IMR-90 (cell line): Measurements from ENCODE around the gene P2RY2. TPM values are rescaled to one million over a fixed set of nuclear protein-coding genes. Genes with fewer than 3 reads are reported as not detected.

ENCODE experiments used
- ATAC-seq: fragments of 200-7000 bp; cut with Tn5 transposase; 2 replicates; pipeline ENCODE4 v1.9.1; 2020; ENCODE audit warnings: low read depth, mild to moderate bottlenecking, moderate library complexity
- BruUV-seq: library from RNA; stranded (reverse); fragments of 400-500 nt; replicated peaks from 2 replicates; lab custom pipeline; 2021; lab: Mats Ljungman, UMichigan
- CTCF ChIA-PET: fragments of 300-600 bp; formaldehyde crosslinking; extraction: SDS; loops from one replicate; lab custom pipeline; 2021; ENCODE audit warnings: antibody characterized with exemption; lab: Yijun Ruan, JAX
- POLR2A ChIA-PET: fragments of 300-600 bp; sonication (Branson Sonifier 250); formaldehyde crosslinking; loops from one replicate; lab custom pipeline; 2022; ENCODE audit warnings: antibody characterized with exemption; ENCODE audit not compliant: unreplicated experiment; lab: Charles Lee
- DNase-seq: peaks from one replicate; pipeline ENCODE4 v3.0.0; 2013
- H2AFZ ChIP-seq: replicated peaks from 2 replicates; pipeline ENCODE3; 2013; ENCODE audit warnings: low read length, mild to moderate bottlenecking; ENCODE audit not compliant: poor library complexity
- H2AK5ac ChIP-seq: 2 replicates; pipeline ENCODE4 v1.6.1; 2013; ENCODE audit warnings: low read depth, low read length, inconsistent platforms
- H2AK9ac ChIP-seq: replicated peaks from 2 replicates; pipeline ENCODE3; 2013; ENCODE audit warnings: mild to moderate bottlenecking, low read depth, low read length, moderate library complexity; ENCODE audit not compliant: poor library complexity
- H2BK120ac ChIP-seq: 2 replicates; pipeline ENCODE4 v1.6.1; 2013; ENCODE audit warnings: low read depth, low read length, inconsistent platforms
- H2BK15ac ChIP-seq: 3 replicates; pipeline ENCODE4 v1.6.1; 2013; ENCODE audit warnings: low read depth, low read length, inconsistent platforms
- H2BK20ac ChIP-seq: 2 replicates; pipeline ENCODE4 v1.6.1; 2013; ENCODE audit warnings: low read depth, mild to moderate bottlenecking, inconsistent platforms, low read length, moderate library complexity
- H2BK5ac ChIP-seq: 2 replicates; pipeline ENCODE4 v1.6.1; 2013; ENCODE audit warnings: mild to moderate bottlenecking, low read depth, low read length, inconsistent platforms; ENCODE audit not compliant: poor library complexity, severe bottlenecking
- H3K14ac ChIP-seq: replicated peaks from 2 replicates; pipeline ENCODE4 v1.6.1; 2013; ENCODE audit warnings: low read depth, low read length, inconsistent platforms
- H3K18ac ChIP-seq: 2 replicates; pipeline ENCODE4 v1.6.1; 2013; ENCODE audit warnings: low read depth, low read length, control low read depth
- H3K23ac ChIP-seq: 2 replicates; pipeline ENCODE4 v1.6.1; 2013; ENCODE audit warnings: low read depth, low read length, inconsistent platforms
- H3K27ac ChIP-seq: 2 replicates; pipeline ENCODE4 v1.5.1; 2013; ENCODE audit warnings: mild to moderate bottlenecking, control low read depth, low read length; ENCODE audit not compliant: insufficient read depth
- H3K27me3 ChIP-seq: 2 replicates; pipeline ENCODE4 v1.6.1; 2013; ENCODE audit warnings: low read length; ENCODE audit not compliant: control insufficient read depth, insufficient read depth
- H3K36me3 ChIP-seq: 2 replicates; pipeline ENCODE4 v1.6.1; 2013; ENCODE audit warnings: low read length, mixed read lengths; ENCODE audit not compliant: control insufficient read depth, insufficient read depth
- H3K4ac ChIP-seq: 2 replicates; pipeline ENCODE4 v1.6.1; 2013; ENCODE audit warnings: low read depth, low read length, inconsistent platforms
- H3K4me1 ChIP-seq: 2 replicates; pipeline ENCODE4 v1.6.1; 2013; ENCODE audit warnings: low read length, mixed read lengths; ENCODE audit not compliant: control insufficient read depth, insufficient read depth
- H3K4me2 ChIP-seq: 2 replicates; pipeline ENCODE4 v1.6.1; 2013; ENCODE audit warnings: low read depth, mild to moderate bottlenecking, control low read depth, low read length, moderate library complexity
- H3K4me3 ChIP-seq: 2 replicates; pipeline ENCODE4 v1.5.1; 2013; ENCODE audit warnings: low read depth, mild to moderate bottlenecking, control low read depth, low read length, moderate library complexity; ENCODE audit not compliant: insufficient read depth
- H3K56ac ChIP-seq: 2 replicates; pipeline ENCODE4 v1.6.1; 2013; ENCODE audit warnings: low read length, inconsistent platforms; ENCODE audit not compliant: insufficient read depth; ENCODE audit errors: extremely low read depth
- H3K79me1 ChIP-seq, 2 experiments: 2 replicates each; pipeline ENCODE4 v1.6.1; 2013; ENCODE audit warnings: low read length in 2 of 2, inconsistent platforms in 1 of 2, low read depth in 1 of 2
- H3K9ac ChIP-seq: 2 replicates; pipeline ENCODE4 v1.6.1; 2013; ENCODE audit warnings: low read depth, low read length, control low read depth
- H3K9me1 ChIP-seq: 2 replicates; pipeline ENCODE4 v1.6.1; 2013; ENCODE audit warnings: low read length, inconsistent platforms; ENCODE audit not compliant: insufficient read depth
- H3K9me3 ChIP-seq: 2 replicates; pipeline ENCODE4 v1.6.1; 2013; ENCODE audit warnings: low read length; ENCODE audit not compliant: control insufficient read depth, insufficient read depth
- H4K20me1 ChIP-seq: 2 replicates; pipeline ENCODE4 v1.6.1; 2013; ENCODE audit warnings: low read length, inconsistent platforms; ENCODE audit not compliant: insufficient read depth
- H4K5ac ChIP-seq: 2 replicates; pipeline ENCODE4 v1.6.1; 2013; ENCODE audit warnings: mild to moderate bottlenecking, low read depth, low read length, control low read depth
- H4K8ac ChIP-seq, 2 experiments: 2 replicates each; pipeline ENCODE4 v1.6.1; 2013; ENCODE audit warnings: low read depth in 2 of 2, low read length in 2 of 2, control low read depth in 1 of 2, inconsistent platforms in 1 of 2
- H4K91ac ChIP-seq: 2 replicates; pipeline ENCODE4 v1.6.1; 2013; ENCODE audit warnings: low read depth, low read length, inconsistent platforms; ENCODE audit not compliant: insufficient read depth
- BHLHE40 ChIP-seq: fragments of 150-350 bp; IDR thresholded peaks from 2 replicates; pipeline ENCODE4 v1.6.1; 2016; ENCODE audit warnings: mild to moderate bottlenecking, low read depth, low read length
- CEBPB ChIP-seq: IDR thresholded peaks from 2 replicates; pipeline ENCODE4 v1.6.1; 2012; ENCODE audit warnings: low read depth, low read length, improper control_type of control experiment
- CHD1 ChIP-seq: IDR thresholded peaks from 2 replicates; pipeline ENCODE4 v1.6.1; 2012; ENCODE audit warnings: low read depth, low read length, improper control_type of control experiment
- CTCF ChIP-seq: conservative IDR thresholded peaks from 2 replicates; pipeline ENCODE4 v1.5.1; 2012; ENCODE audit warnings: mild to moderate bottlenecking, low read depth, low read length, improper control_type of control experiment
- ELK1 ChIP-seq: fragments of 150-350 bp; IDR thresholded peaks from 2 replicates; pipeline ENCODE4 v1.6.1; 2016; ENCODE audit warnings: low read depth, mild to moderate bottlenecking, low read length, moderate library complexity, borderline replicate concordance
- FOS ChIP-seq: fragments of 150-350 bp; IDR thresholded peaks from 2 replicates; pipeline ENCODE4 v1.6.1; 2016; ENCODE audit warnings: low read depth, low read length
- MAFK ChIP-seq: IDR thresholded peaks from 2 replicates; pipeline ENCODE4 v1.6.1; 2012; ENCODE audit warnings: low read depth, low read length, improper control_type of control experiment
- MAZ ChIP-seq: IDR thresholded peaks from 2 replicates; pipeline ENCODE4 v1.6.1; 2012; ENCODE audit warnings: low read depth, mild to moderate bottlenecking, low read length, improper control_type of control experiment, moderate library complexity, borderline replicate concordance
- MXI1 ChIP-seq: IDR thresholded peaks from 2 replicates; pipeline ENCODE4 v1.6.1; 2012; ENCODE audit warnings: low read depth, mild to moderate bottlenecking, low read length, moderate library complexity, borderline replicate concordance
- NFE2L2 ChIP-seq: fragments of 150-350 bp; IDR thresholded peaks from 2 replicates; pipeline ENCODE4 v1.6.1; 2016; ENCODE audit warnings: low read depth, mild to moderate bottlenecking, low read length
- POLR2A ChIP-seq: IDR thresholded peaks from 2 replicates; pipeline ENCODE4 v1.6.1; 2012; ENCODE audit warnings: mild to moderate bottlenecking, low read depth, low read length
- RCOR1 ChIP-seq: IDR thresholded peaks from 2 replicates; pipeline ENCODE4 v1.6.1; 2012; ENCODE audit warnings: mild to moderate bottlenecking, low read length, improper control_type of control experiment; ENCODE audit not compliant: insufficient replicate concordance
- RFX5 ChIP-seq: IDR thresholded peaks from 2 replicates; pipeline ENCODE4 v1.8.0; 2012; ENCODE audit warnings: low read depth, mild to moderate bottlenecking, low read length, moderate library complexity
- SMC3 ChIP-seq: fragments of 150-350 bp; IDR thresholded peaks from 2 replicates; pipeline ENCODE4 v1.6.1; 2016; ENCODE audit warnings: low read depth, mild to moderate bottlenecking, antibody characterized with exemption, low read length, moderate library complexity
- WGBS, 2 experiments: methylation state at CpG; one replicate each; pipeline versions ENCODE4 v1.1.5 to v1.1.7; 2013; ENCODE audit warnings: missing lambda C conversion rate in 2 of 2; ENCODE audit not compliant: insufficient read length in 1 of 2; ENCODE audit errors: extremely low coverage in 2 of 2; 5-methylcytosine and 5-hydroxymethylcytosine counted together
- dilution Hi-C: fragments of 300-500 bp; cut with HindIII; formaldehyde crosslinking; loops from one replicate; pipeline ENCODE4 v1.14.3; 2018; ENCODE audit warnings: low sequenced_read_pairs; ENCODE audit not compliant: unreplicated experiment
- in situ Hi-C: fragments of 300-500 bp; cut with MboI; formaldehyde crosslinking; loops from 3 replicates; pipeline ENCODE4 v1.14.3; 2019; ENCODE audit warnings: low sequenced_read_pairs, inconsistent platforms, mixed read lengths
- intact Hi-C: fragments of 100-400 bp; cut with micrococcal nuclease; formaldehyde crosslinking; loops from 2 replicates; pipeline ENCODE4 v1.10.0; 2022
- polyA plus RNA-seq, 3 experiments: library from polyadenylated mRNA; depleted of rRNA; stranded (reverse); fragments of >200 nt; gene quantifications; 2 replicates each; pipeline ENCODE4 v1.2.3, GENCODE V29; 2012; ENCODE audit warnings: low replicate concordance in 1 of 3
- total RNA-seq: library from RNA; depleted of rRNA; stranded (reverse); fragments of >200 nt; gene quantifications from 2 replicates; pipeline ENCODE4 v1.2.3, GENCODE V29; 2012
- TF ChIP-seq, protein P1 (sequence below): fragments of 150-350 bp; IDR thresholded peaks from 2 replicates; pipeline ENCODE4 v1.6.1; 2017; ENCODE audit warnings: mild to moderate bottlenecking, antibody characterized with exemption, low read length, low read depth

The P2RY2 gene
- total and polyA plus RNA-seq, 2 of the 4 experiments (the other 2 are of a cell fraction): not detected

- TF ChIP-seq, protein P1, sequence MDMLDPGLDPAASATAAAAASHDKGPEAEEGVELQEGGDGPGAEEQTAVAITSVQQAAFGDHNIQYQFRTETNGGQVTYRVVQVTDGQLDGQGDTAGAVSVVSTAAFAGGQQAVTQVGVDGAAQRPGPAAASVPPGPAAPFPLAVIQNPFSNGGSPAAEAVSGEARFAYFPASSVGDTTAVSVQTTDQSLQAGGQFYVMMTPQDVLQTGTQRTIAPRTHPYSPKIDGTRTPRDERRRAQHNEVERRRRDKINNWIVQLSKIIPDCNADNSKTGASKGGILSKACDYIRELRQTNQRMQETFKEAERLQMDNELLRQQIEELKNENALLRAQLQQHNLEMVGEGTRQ: no peak
- no peak for TF ChIP-seq CHD1
Observed at GRCh38 chr11:73221451-73221850, 3.4 kb downstream of the P2RY2 start (continued).

DNA sequence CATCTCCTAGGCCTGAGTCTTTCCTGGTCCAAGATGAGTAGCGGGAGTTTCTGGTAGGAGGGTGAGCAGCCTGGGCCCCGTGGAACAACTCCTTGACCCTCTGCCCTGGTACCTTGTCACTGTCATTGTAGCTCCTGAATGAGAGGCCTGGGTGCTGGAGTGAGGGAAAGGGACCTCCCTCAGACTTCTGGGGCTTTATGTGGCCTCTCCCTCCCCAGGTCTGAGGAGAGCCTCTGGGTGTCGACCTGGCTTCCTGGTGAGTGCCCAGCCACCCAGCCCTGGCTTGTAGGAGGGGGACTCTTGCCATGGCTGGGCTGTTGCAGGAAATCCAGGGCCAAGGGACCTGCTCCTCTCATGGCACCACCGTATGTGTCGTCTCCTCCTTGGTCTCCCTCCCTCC, 3.9 kb downstream of the P2RY2 start:
- Histone ChIP-seq H3K9me3 (no peaks in the 10 kb centered on the region), H2AK5ac (no peak overlapping the region), H3K56ac (no peak overlapping the region), H4K5ac (no peak overlapping the region), H2BK20ac (no peak overlapping the region), H3K14ac (no peak overlapping the region), H3K9ac (no peak overlapping the region), H4K91ac (no peak overlapping the region), H3K9me1 (no peaks in the 10 kb centered on the region; the same call in 1 of the 2 replicates), H3K27ac (no peak overlapping the region), H2BK15ac (no peak overlapping the region), H3K23ac (no peak overlapping the region), H3K79me1 (no peaks in the 10 kb centered on the region), H3K36me3 (no peaks in the 10 kb centered on the region), H3K4me3 (no peak overlapping the region), H3K4ac (no peak overlapping the region), H3K27me3 (peaks cover 81% of the 10 kb centered on the region), H3K4me1 (no peaks in the 10 kb centered on the region; the same call in 1 of the 2 replicates), H4K20me1 (no peaks in the 10 kb centered on the region), H2BK5ac (no peak overlapping the region), H2BK120ac (no peak overlapping the region), H2AFZ (no peak overlapping the region), H3K4me2 (no peak overlapping the region), H3K18ac (no peak overlapping the region), H2AK9ac (no peak overlapping the region), H4K8ac (no peak overlapping the region)
- BruUV-seq: no TSS peak
- no CpG with 5 or more reads among the region's 5 CpGs for WGBS, 2 experiments
- dilution Hi-C loops: no loop called here
- intact Hi-C loops: no loop called here
- DNase-seq: no peak
- POLR2A ChIA-PET: no interaction called here
- ATAC-seq: no peak
- in situ Hi-C loops: no loop called here
- CTCF ChIA-PET: no interaction called here
- no peak for TF ChIP-seq NFE2L2
- no peak for TF ChIP-seq CEBPB
- no peak for TF ChIP-seq FOS
- no peak for TF ChIP-seq SMC3
- TF ChIP-seq MXI1: no peak
- no peak for TF ChIP-seq CHD1
- TF ChIP-seq RCOR1: no peak
- TF ChIP-seq BHLHE40: no peak
- TF ChIP-seq RFX5: no peak
- TF ChIP-seq MAFK: no peak
- no peak for TF ChIP-seq ELK1
- no peak for TF ChIP-seq MAZ
- TF ChIP-seq CTCF: no peak
- TF ChIP-seq POLR2A: no peak
